Muscle of leg (tissue), 11 donors: ENCODE data around the gene CACNA1S. TPM values are rescaled to one million over a fixed set of nuclear protein-coding genes. Genes with fewer than 3 reads are reported as not detected.

Experiments
- DNase-seq: peaks from one replicate; pipeline ENCODE4 v3.0.0; 2013
- H3K27ac ChIP-seq: one replicate; pipeline ENCODE4 v1.5.1; 2013; ENCODE audit warnings: mild to moderate bottlenecking, low read length, control low read depth
- H3K27me3 ChIP-seq: one replicate; pipeline ENCODE4 v1.6.1; 2013; ENCODE audit warnings: low read length; ENCODE audit not compliant: control insufficient read depth, insufficient read depth
- H3K36me3 ChIP-seq: one replicate; pipeline ENCODE4 v1.6.1; 2013; ENCODE audit warnings: low read length; ENCODE audit not compliant: control insufficient read depth, insufficient read depth
- H3K4me1 ChIP-seq: one replicate; pipeline ENCODE4 v1.6.1; 2013; ENCODE audit warnings: low read length; ENCODE audit not compliant: control insufficient read depth, insufficient read depth
- H3K4me3 ChIP-seq: one replicate; pipeline ENCODE4 v1.5.1; 2013; ENCODE audit warnings: low read length, control low read depth
- H3K9me3 ChIP-seq: replicated peaks from 2 replicates; pipeline ENCODE4 v1.6.1; 2013; ENCODE audit warnings: low read depth, low read length; ENCODE audit not compliant: control insufficient read depth
- WGBS: methylation state at CpG from one replicate; pipeline ENCODE4 v1.1.5; 2013; ENCODE audit warnings: missing lambda C conversion rate; ENCODE audit not compliant: insufficient coverage; 5-methylcytosine and 5-hydroxymethylcytosine counted together
- polyA plus RNA-seq, 8 donors: library from polyadenylated mRNA; unstranded; fragments of 120-200 nt; gene quantifications; one replicate each; pipeline versions ENCODE4 v1.2.1 to v1.2.3, GENCODE V29; 2013; ENCODE audit warnings: inconsistent platforms in 1 of 8, low replicate concordance in 1 of 8; ENCODE audit not compliant: insufficient read length in 8 of 8, insufficient read depth in 1 of 8
- total RNA-seq: library from RNA; stranded (reverse); fragments of 120-200 nt; gene quantifications from one replicate; pipeline ENCODE4 v1.2.4, GENCODE V29; 2013

The CACNA1S gene
- total and polyA plus RNA-seq, 9 donors, result 26.1 to 55.2 (median 41.5) TPM

DNA sequence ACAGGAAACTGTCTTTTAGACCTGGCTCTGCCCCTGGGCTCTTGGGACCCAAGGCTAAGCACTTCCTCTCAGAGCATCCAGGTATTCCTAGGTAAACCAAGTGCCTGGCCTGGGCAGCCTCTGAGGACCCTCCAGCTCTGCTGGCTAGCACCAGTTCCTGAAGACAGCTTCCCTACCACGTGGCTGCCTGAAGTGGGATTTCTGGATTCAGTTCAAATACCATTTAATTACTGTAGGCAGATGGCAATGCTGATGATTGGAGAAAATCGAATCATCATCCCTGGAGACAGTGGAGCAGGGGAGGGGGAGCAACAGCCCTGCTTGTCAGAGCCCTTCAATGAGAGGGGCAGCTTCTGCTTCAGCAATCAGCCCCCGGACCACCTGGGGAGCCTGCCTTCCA, 100.6 kb downstream of the CACNA1S start:
- Histone ChIP-seq H3K27ac (no peak overlapping the region), H3K4me3 (no peak overlapping the region), H3K27me3 (peaks cover 22% of the 10 kb centered on the region), H3K9me3 (no peaks in the 10 kb centered on the region), H3K4me1 (peaks cover 30% of the 10 kb centered on the region), H3K36me3 (no peaks in the 10 kb centered on the region)
- DNase-seq, result no peak
- WGBS, result 63% methylated on average over 1 of the region's 3 CpGs

DNA sequence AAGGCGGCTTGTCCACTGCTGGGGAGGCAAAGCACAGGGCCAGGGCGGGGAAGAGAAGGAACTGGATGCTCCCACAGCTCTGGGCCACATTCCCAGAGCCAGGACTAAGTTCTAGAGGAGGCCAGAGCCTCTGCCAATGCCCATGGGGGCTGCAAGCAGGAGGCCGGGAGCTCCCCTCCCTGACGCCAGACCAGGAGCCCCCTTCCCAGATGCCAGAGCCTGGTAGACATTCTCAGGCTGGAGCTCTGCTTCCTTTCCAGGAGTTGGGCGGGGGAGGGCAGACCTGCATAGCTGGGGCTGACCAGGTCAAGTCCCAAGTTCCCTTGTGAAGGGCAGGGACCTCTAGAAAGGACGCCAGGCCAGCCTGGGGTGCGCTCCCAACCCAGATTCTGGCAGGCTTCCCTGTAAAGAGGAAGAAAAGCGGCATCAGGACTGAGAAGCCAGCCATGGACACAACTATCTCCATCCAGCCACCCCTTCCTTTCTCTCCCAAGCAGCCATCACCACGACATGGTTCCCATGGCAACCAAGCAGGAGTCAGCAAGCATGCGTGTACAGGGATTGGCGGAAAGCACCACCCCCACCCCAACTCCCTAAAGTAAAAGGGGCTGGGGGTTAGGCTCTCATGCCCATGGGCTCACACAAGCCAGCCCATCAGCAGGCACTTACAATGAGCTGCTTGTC, 102.1 kb downstream of the CACNA1S start:
- 63% methylated on average over 9 of the region's 11 CpGs for WGBS
- no peak overlapping the region for H3K4me3 ChIP-seq
- H3K36me3 ChIP-seq, result no peaks in the 10 kb centered on the region
- peaks cover 15% of the 10 kb centered on the region for H3K4me1 ChIP-seq
- no peaks in the 10 kb centered on the region for H3K9me3 ChIP-seq
- DNase-seq, result no peak
- peaks cover 20% of the 10 kb centered on the region for H3K27me3 ChIP-seq
- no peak overlapping the region for H3K27ac ChIP-seq

DNA sequence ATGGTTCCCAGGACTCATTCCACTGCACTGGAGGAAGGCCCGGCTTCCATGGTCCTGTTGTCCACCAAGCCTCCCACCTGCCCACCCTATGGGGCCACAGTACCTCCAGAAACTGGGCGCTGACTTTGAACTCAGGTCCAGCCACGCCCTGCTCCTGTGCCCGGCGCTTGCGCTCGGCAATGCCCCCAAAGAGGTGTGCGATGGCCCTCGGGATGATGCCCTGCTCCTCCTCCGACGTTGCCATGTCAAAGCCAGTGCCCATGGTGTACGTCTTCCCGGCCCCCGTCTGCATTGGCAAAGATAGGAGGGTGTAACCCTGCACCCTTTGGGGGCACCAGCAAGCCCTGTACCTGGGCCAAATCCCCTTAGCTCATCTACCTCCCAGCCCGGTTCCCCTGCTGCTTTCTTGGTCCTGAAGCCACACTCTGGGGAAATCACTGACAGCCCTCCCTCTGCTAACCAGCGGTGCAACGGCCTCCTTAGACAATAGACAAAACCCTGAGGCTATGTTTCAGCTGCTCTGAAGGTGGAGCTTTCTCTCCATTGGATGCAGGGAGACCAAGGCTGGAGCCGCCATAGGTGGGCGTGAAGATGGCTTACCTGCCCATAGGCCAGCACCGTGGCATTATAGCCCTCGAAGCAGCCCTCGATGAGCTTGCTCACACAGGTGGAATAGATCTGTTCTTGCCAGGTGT, 103.4 kb downstream of the CACNA1S start:
- no peaks in the 10 kb centered on the region for H3K9me3 ChIP-seq
- no peak overlapping the region for H3K4me3 ChIP-seq
- peaks cover 13% of the 10 kb centered on the region for H3K27me3 ChIP-seq
- WGBS, result 88% methylated on average over 22 of the region's 22 CpGs
- no peak for DNase-seq
- H3K36me3 ChIP-seq, result no peaks in the 10 kb centered on the region
- H3K4me1 ChIP-seq, result peaks cover 4% of the 10 kb centered on the region
- H3K27ac ChIP-seq, result no peak overlapping the region

DNA sequence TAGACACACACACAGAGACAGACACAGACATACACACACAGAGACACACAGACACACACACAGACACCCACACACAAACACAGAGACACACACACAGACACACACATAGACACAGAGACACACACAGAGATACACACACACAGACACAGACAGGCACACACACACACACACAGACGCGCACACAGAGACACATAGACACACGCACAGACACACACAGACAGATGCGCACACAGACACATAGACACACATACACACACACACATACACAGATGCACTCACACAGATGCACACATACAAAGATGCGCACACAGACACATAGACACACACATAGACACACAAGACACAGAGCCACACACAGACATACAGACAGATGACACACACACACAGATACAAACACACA, 104.7 kb downstream of the CACNA1S start:
- Histone ChIP-seq H3K27me3 (peaks cover 5% of the 10 kb centered on the region), H3K36me3 (no peaks in the 10 kb centered on the region), H3K4me1 (no peaks in the 10 kb centered on the region), H3K27ac (no peak overlapping the region), H3K9me3 (no peaks in the 10 kb centered on the region), H3K4me3 (no peak overlapping the region)
- WGBS, result 96% methylated on average over 5 of the region's 5 CpGs
- no peak for DNase-seq

DNA sequence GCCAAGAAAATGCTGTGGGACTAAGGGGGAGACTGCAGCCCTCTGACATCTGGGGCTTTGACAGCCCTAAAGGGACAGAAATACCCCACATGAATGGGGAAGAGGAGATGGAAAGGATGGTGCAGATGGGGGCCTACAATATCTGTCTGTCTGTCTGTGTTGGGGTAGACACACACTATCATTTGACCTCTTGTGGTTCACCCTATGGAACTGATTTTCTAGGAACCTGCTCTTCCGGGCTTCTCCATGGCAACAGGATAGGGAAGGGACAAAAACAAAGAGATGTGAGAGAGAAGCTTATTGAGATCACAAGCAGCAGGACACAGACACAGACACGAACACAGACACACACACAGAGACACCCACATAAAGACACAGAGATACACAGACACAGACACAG, 105.8 kb downstream of the CACNA1S start:
- no peak overlapping the region for H3K27ac ChIP-seq
- H3K36me3 ChIP-seq, result no peaks in the 10 kb centered on the region
- no peaks in the 10 kb centered on the region for H3K4me1 ChIP-seq
- DNase-seq, result no peak
- WGBS, result no CpG with 5 or more reads among the region's 2 CpGs
- no peaks in the 10 kb centered on the region for H3K9me3 ChIP-seq
- no peaks in the 10 kb centered on the region for H3K27me3 ChIP-seq
- no peak overlapping the region for H3K4me3 ChIP-seq

DNA sequence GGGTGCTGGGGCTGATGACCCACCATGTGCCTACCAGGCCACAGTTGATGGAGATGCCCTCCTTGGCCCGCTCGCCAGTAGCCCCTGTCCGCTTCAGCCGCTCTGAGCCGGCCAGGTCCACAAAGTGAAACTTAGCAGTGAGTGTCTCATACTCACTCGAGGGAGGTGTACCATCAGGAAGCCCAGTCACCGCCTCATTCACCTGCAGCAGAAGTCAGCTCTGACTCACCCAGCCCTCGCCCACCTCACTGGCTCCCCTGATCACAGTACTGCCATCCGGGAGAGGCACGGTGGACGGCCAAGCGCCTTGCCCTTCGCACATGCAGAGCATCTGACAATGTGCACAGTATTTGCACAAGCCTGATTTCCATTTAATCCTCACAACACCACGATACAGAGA, 107.5 kb downstream of the CACNA1S start:
- Histone ChIP-seq H3K4me3 (no peak overlapping the region), H3K36me3 (no peaks in the 10 kb centered on the region), H3K27ac (no peak overlapping the region), H3K9me3 (no peaks in the 10 kb centered on the region), H3K27me3 (no peaks in the 10 kb centered on the region), H3K4me1 (no peaks in the 10 kb centered on the region)
- WGBS, result 90% methylated on average over 14 of the region's 14 CpGs
- no peak for DNase-seq

DNA sequence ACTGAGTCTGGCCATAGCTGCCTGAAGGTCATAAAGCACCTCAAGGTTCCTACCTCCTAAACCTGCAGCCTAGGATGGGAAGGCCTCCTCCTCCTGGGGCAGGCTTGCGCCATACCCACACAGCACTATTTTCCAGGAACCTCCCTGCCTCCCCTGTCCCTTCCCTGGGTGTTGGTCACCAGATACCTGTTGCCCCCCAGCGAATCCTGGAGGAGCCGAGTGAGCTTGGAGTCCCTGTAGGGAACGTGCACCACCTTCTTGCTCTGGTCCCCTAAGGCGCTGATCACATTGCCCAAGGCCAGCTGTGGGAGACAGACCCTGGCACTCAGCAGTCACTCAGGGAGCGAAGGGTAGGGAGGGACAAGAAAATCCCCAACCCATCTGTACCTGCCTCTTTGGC, 108.1 kb downstream of the CACNA1S start:
- Histone ChIP-seq H3K27ac (no peak overlapping the region), H3K36me3 (no peaks in the 10 kb centered on the region), H3K9me3 (no peaks in the 10 kb centered on the region), H3K27me3 (no peaks in the 10 kb centered on the region), H3K4me3 (no peak overlapping the region), H3K4me1 (no peaks in the 10 kb centered on the region)
- no peak for DNase-seq
- WGBS, result 87% methylated on average over 4 of the region's 6 CpGs

DNA sequence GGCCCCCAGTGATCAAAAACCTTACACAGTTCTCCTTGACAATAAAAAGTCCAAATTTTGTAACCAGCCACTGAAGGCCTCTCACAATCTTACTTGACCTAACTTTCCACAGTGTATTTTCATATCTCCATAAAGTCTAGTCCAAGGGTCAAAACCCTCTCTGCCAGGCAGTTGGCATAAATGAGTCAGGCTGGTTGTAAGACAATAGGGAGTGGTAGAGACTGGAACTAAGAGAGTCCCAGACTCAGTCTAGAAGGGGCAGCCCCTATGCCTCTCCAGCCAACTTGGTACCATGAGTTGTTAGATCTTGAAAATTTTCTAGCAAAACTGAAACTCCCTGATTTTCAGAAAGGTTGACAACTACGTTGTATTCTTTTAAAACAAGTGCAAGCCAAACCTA, 109.7 kb downstream of the CACNA1S start:
- Histone ChIP-seq H3K4me3 (no peak overlapping the region), H3K9me3 (no peaks in the 10 kb centered on the region), H3K4me1 (no peaks in the 10 kb centered on the region), H3K27me3 (no peaks in the 10 kb centered on the region), H3K27ac (no peak overlapping the region), H3K36me3 (no peaks in the 10 kb centered on the region)
- 82% methylated on average over 1 of the region's 1 CpG for WGBS
- DNase-seq, result no peak

DNA sequence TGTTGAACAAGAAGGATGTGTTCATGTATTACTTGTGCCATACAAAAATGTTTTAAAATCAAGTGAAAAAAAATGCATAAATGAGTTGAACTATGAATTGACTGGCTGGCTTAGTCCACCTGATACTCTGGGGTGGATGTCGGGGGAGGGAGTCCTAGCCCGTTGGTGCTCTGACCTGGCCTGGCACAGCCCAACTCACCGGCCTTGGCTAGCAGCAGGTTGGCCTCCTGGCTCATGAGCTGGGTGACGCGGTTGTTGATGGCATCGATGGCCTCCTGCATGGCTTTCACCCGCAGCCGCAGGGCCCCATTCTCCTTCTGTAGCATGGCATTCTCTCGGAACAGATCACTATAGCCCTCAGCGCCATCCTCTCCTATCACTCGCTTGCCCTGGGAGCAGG, 110.3 kb downstream of the CACNA1S start:
- 79% methylated on average over 5 of the region's 11 CpGs for WGBS
- no peak for DNase-seq
- Histone ChIP-seq H3K27me3 (no peaks in the 10 kb centered on the region), H3K4me3 (no peak overlapping the region), H3K9me3 (no peaks in the 10 kb centered on the region), H3K27ac (no peak overlapping the region), H3K36me3 (no peaks in the 10 kb centered on the region), H3K4me1 (no peaks in the 10 kb centered on the region)

DNA sequence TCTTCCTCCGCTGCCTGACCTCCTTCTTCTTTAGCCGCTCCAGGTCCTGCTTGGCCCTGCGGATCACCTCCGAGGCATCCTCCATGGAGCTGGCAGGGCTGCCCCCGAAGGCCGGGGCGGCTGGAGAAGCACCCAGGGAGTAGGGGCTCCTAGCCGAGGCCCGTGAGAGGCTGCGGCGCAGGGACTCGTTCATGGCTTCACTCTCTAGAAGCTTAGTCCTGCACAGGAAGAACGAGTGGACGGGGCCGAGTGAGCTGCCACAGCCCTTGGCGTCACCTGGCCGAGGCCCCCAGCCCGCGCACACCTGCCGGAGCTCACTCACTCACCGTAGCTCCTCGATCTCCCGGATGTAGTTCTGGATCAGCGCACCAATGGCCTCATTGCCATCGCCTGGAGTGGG, 111.8 kb downstream of the CACNA1S start:
- no peak overlapping the region for H3K4me3 ChIP-seq
- H3K4me1 ChIP-seq, result no peaks in the 10 kb centered on the region
- no peaks in the 10 kb centered on the region for H3K27me3 ChIP-seq
- 93% methylated on average over 22 of the region's 25 CpGs for WGBS
- H3K36me3 ChIP-seq, result no peaks in the 10 kb centered on the region
- no peaks in the 10 kb centered on the region for H3K9me3 ChIP-seq
- H3K27ac ChIP-seq, result no peak overlapping the region
- DNase-seq, result no peak
